GM21737 (cell line): ENCODE data around the gene PDCD1.
"Not testable (repeated sequence)": the region's sequence is repeated elsewhere in the genome, so short reads cannot be mapped to it uniquely, and the experiment has no call there.

Experiments used
- ATAC-seq: cut with Tn5 transposase; IDR thresholded peaks from one replicate; pipeline ENCODE4 v1.9.1; 2021; ENCODE audit warnings: mild to moderate bottlenecking, moderate library complexity; ENCODE audit not compliant: unreplicated experiment

The PDCD1 gene

GRCh38 chr2:241802421-241803318, 56.0 kb downstream of the PDCD1 start:
- ATAC-seq = no peak

- ATAC-seq = no peak
Measured at GRCh38 chr2:241801611-241802420, 56.9 kb downstream of the PDCD1 start.

- ATAC-seq = not testable (repeated sequence)
Measured at GRCh38 chr2:241800198-241800903, 58.3 kb downstream of the PDCD1 start.
